ENCODE measurements around the gene NACC2. TPM values are rescaled to one million over a fixed set of nuclear protein-coding genes. Genes with fewer than 3 reads are reported as not detected.

Gene NACC2
- total and polyA plus RNA-seq, 10 of the 15 experiments (the other 5 are each of a cell fraction or from before 2014, with no cell fraction given): 0.66 to 14.7 (median 3.5) TPM

- Histone ChIP-seq H3K9ac (ENCODE audit: control insufficient read depth, insufficient read depth, low read length) (no peak overlapping the region), H3K27me3 (replicated peaks in 1 of 2; ENCODE audit: control insufficient read depth in 2 of 2, insufficient read depth in 2 of 2, low read length in 1 of 2) (no peaks in the 10 kb centered on the region), H3K36me3 (ENCODE audit: control insufficient read depth in 2 of 2, insufficient read depth in 2 of 2, low read length in 1 of 2) (no peaks in the 10 kb centered on the region), H3K79me2 (ENCODE audit: control insufficient read depth, insufficient read depth, low read length) (no peaks in the 10 kb centered on the region), H3K4me1 (ENCODE audit: control insufficient read depth, insufficient read depth, low read length) (no peaks in the 10 kb centered on the region), H4K20me1 (ENCODE audit: control insufficient read depth, insufficient read depth) (no peaks in the 10 kb centered on the region), H2AFZ (ENCODE audit: control insufficient read depth, low read depth, low read length) (no peak overlapping the region), H3K9me3 (replicated peaks; ENCODE audit: control insufficient read depth, insufficient read depth, low read length) (no peaks in the 10 kb centered on the region), H3K4me2 (ENCODE audit: control insufficient read depth, insufficient read depth) (no peak overlapping the region), H3K27ac (ENCODE audit: control insufficient read depth, insufficient read depth) (no peak overlapping the region), H3K4me3 (no peak overlapping the region)
- ChIA-PET CTCF (interaction anchor here (1.1 to 1.3 kb wide), 2 partner anchors 126 to 173 kb away, joined by 3 read pairs; no protein-coding TSS in a partner anchor), SMC1A (ENCODE audit: uncharacterized antibody, unreplicated experiment) (interaction anchor here (1.9 kb wide), 1 partner anchor 51 kb away, joined by 5 read pairs; no protein-coding TSS in a partner anchor), POLR2A (no interaction called here), RAD21 (ENCODE audit: unreplicated experiment) (interaction anchor here (0.8 kb wide), 1 partner anchor 173 kb away, joined by 3 read pairs; no protein-coding TSS in a partner anchor)
- ATAC-seq (no peak), FAIRE-seq (no peak), DNase-seq (ENCODE audit: low read depth, low spot score) (no peak)
- WGBS (ENCODE audit: insufficient coverage, insufficient replicate concordance, low lambda C conversion rate, missing lambda C conversion rate): 42% methylated on average over 14 of the region's 14 CpGs
- in situ Hi-C loops (cut with MboI): no loop called here
- intact Hi-C loops (cut with micrococcal nuclease; ENCODE audit: unreplicated experiment): no loop called here
- no peak for TF ChIP-seq NRF1 (conservative IDR thresholded peaks at IDR 0.05; ENCODE audit: low read depth, low read length)
- no peak for TF ChIP-seq GABPA (IDR thresholded peaks at IDR 0.05; ENCODE audit: low read depth)
- TF ChIP-seq, protein P1, sequence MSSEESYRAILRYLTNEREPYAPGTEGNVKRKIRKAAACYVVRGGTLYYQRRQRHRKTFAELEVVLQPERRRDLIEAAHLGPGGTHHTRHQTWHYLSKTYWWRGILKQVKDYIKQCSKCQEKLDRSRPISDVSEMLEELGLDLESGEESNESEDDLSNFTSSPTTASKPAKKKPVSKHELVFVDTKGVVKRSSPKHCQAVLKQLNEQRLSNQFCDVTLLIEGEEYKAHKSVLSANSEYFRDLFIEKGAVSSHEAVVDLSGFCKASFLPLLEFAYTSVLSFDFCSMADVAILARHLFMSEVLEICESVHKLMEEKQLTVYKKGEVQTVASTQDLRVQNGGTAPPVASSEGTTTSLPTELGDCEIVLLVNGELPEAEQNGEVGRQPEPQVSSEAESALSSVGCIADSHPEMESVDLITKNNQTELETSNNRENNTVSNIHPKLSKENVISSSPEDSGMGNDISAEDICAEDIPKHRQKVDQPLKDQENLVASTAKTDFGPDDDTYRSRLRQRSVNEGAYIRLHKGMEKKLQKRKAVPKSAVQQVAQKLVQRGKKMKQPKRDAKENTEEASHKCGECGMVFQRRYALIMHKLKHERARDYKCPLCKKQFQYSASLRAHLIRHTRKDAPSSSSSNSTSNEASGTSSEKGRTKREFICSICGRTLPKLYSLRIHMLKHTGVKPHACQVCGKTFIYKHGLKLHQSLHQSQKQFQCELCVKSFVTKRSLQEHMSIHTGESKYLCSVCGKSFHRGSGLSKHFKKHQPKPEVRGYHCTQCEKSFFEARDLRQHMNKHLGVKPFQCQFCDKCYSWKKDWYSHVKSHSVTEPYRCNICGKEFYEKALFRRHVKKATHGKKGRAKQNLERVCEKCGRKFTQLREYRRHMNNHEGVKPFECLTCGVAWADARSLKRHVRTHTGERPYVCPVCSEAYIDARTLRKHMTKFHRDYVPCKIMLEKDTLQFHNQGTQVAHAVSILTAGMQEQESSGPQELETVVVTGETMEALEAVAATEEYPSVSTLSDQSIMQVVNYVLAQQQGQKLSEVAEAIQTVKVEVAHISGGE (CRISPR knock-in tag; IDR thresholded peaks at IDR 0.05): no peak
- no peak for TF ChIP-seq ETV6 (conservative IDR thresholded peaks at IDR 0.05 in 1 of 2, IDR thresholded peaks at IDR 0.05 in 1 of 2; ENCODE audit: borderline replicate concordance in 1 of 2, low read depth in 1 of 2)
- no peak for TF ChIP-seq ZBTB4 (CRISPR knock-in tag; IDR thresholded peaks at IDR 0.05)
- TF ChIP-seq FOS (IDR thresholded peaks at IDR 0.05; ENCODE audit: borderline replicate concordance, extremely low read depth, insufficient read length): no peak
- TF ChIP-seq SREBF2 (IDR thresholded peaks at IDR 0.05; ENCODE audit: low read length): no peak
- TF ChIP-seq CBX5 (IDR thresholded peaks at IDR 0.05; ENCODE audit: low read depth): no peak
- TF ChIP-seq EZH2 (IDR thresholded peaks at IDR 0.05; ENCODE audit: borderline replicate concordance, control insufficient read depth, low read depth, low read length): no peak
- no peak for TF ChIP-seq FOXK2 (IDR thresholded peaks at IDR 0.05)
- BruUV-seq (replicated peaks): no TSS peak
Observed at GRCh38 chr9:136140966-136141365, 45.9 kb upstream of the NACC2 start.

Measured in GM12878 (cell line).